GM18517 (cell line): Measurements from ENCODE around the gene KRT26.
"Not testable (repeated sequence)": the region's sequence is repeated elsewhere in the genome, so short reads cannot be mapped to it uniquely, and the experiment has no call there.

Source experiments
- ATAC-seq: cut with Tn5 transposase; IDR thresholded peaks from one replicate; pipeline ENCODE4 v1.9.1; 2021; ENCODE audit warnings: mild to moderate bottlenecking, moderate library complexity; ENCODE audit not compliant: unreplicated experiment

KRT26 gene, protein sequence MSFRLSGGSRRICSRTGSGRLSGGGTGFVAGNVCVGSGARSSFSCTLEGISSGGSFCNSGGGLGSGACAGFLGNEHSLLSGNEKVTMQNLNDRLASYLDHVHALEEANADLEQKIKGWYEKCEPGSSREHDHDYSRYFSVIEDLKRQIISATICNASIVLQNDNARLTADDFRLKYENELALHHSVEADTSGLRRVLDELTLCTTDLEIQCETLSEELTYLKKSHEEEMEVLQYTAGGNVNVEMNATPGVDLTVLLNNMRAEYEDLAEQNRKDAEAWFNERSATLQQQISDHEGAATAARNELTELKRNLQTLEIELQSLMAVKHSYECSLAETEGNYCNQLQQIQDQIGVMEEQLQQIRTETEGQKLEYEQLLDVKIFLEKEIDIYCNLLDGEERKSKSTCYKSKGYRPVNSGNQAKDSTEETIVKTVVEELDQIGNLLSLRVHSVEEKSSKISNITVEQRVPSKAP

GRCh38 chr17:40772101-40772500 lies at the start of gene KRT26:
Gene KRT26, minus strand, starts transcription at chr17:40772201. Its CDS starts 88 bp downstream, at chr17:40772113.
- ATAC-seq: no peak

- ATAC-seq: no peak
These were observed 49.5 kb upstream of the KRT26 start for GRCh38 chr17:40821536-40821935.

- no peak for ATAC-seq
These were observed 48.3 kb upstream of the KRT26 start for GRCh38 chr17:40820228-40820838.

GRCh38 chr17:40819528-40820125 lies 47.6 kb upstream of the KRT26 start:
- no peak for ATAC-seq

- ATAC-seq: peak; percentile 73
These were observed 46.9 kb upstream of the KRT26 start for GRCh38 chr17:40818733-40819527.

DNA sequence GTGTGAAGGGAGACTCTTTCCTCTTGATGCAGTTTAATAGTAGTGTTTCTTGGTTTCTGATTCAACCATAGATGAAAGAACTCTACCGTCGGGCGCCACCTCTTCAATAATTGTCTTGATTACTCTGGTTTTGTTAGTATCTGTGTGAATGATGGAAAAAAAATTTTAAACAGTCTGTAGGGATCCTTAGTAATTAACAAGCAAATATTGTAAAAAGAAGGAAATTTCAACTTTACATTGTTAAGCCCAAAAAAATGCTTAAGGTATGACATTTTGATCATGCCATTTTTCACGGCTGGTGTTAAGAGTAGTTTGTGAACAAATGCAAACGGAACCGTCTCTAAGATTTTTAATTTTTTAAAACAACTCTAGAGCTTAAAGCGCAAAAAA lies 46.3 kb upstream of the KRT26 start:
- no peak for ATAC-seq

DNA sequence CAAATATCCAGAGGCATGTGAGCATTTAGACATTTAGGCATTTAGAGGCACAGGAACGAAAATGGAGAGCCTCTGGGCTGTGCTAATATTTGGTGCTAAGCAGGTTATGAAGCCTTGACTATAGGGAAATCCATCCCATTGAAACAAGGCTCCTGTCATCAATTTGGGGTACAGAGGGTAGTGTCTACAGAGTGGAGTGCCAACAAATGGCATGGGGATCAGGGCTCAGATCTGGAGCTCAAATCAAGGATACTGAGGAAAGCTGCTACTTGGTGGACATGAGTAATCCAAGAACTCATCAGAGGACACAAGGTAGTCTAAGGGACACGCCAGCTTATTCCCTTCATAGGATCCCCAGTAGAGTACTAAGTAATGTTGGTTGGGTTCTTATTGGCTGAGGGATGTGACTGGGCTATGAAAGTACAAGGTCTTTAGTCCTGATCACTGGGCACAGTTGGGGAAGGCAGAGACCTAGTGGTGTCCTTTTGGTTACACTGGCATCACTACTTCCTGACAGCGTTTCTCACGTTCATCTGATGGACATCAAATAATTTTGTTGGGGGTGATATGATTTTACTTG lies 45.2 kb upstream of the KRT26 start:
- ATAC-seq: no peak

DNA sequence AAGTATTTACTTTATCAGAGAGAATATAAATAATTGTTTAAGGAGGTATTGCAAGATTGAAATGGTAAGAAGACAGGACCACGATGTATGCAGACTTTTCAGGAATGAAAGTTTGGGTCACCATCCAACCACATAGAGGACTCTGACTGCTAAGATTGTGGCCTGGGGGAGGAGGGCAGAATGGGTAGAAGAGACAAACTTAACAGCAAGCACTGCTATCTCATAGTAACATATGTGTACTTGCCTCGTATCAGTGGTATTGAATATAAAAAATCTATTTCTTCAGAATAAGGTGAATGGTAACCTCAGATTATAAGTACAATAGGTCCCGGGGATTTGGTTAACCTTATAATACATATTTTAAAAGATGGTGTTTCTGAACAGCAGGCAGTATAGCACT lies 44.6 kb upstream of the KRT26 start:
- no peak for ATAC-seq

DNA sequence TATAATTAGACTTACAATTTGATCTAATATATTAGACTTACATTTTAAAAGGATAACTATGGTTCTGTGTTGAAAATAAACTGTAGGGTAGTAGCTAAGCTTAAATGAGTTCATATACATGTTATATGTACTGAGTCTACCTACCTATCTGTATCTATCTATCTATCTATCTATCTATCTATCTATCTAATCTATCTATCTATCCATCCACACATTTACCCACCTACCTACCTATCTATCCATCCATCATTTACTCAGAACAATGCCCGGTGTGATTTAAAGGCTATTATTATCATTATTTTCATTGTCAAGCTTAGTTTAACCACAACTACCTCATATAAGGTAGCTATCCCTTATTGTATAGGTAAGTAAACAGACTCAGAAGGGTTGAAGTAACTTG lies 43.4 kb upstream of the KRT26 start:
- no peak for ATAC-seq

- ATAC-seq: not testable (repeated sequence)
These were observed 42.7 kb upstream of the KRT26 start for GRCh38 chr17:40814657-40815056.

DNA sequence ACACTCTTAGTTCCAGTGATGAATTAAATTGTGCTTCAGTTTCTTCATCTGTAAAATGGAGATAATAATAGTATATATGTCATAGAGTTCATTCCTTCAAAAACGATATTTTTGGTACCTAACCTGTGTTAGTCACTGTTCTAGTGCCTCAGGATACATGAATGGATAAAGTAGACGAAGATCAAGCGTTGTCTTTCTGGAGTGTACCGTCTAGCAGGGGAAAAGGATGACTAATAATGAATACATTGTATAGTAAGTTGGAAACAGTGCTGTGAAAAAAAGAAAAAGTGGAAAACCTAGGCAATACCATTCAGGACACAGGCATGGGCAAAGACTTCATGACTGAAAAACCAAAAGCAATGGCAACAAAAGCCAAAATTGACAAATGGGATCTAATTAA lies 41.8 kb upstream of the KRT26 start:
- no peak for ATAC-seq

GRCh38 chr17:40812639-40813038 lies 40.6 kb upstream of the KRT26 start:
- ATAC-seq: no peak

DNA sequence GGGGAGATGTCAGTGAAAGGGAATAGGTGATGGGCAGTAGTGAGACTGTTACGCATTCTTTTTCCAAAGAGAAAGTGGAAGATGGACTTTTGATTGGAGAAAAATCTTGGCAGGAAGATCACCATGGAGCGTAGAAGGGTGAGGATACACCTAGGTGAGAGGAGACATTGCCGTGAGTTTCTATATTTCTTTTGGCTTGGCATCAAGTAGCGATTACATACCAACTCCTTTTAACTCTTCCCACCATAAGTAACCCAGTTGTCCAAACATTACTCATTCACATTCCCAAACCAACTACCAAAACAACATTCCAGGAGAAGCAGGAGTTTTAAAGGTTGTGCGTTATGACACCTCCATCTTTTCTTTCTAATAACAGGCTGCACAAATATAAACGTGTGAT lies 38.5 kb upstream of the KRT26 start:
- ATAC-seq: no peak

GRCh38 chr17:40809721-40810421 lies 37.9 kb upstream of the KRT26 start:
- ATAC-seq: no peak

- no peak for ATAC-seq
These were observed 34.1 kb upstream of the KRT26 start for GRCh38 chr17:40806131-40806530.

DNA sequence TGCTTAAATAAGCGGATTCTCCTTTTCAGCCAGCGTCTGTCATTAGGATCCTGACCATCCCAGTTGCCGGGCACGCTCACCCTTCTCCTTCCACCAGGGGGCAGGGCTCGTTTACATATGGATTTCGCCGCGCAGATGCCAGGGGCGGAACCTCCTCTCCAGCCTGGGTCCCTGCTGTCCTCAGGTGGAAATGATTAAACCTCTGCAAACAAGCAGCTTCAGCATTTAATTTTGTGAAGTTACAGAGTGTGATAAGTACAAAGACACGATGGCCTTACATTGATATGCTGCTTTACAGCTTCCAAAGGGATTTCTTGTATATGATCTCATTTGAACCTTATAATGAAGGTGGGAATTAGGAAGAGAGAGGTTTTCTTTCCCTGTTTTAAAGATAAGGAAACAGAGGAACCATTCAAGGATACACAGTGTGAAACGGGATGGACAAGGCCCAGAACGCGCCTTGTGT lies 31.6 kb upstream of the KRT26 start:
- ATAC-seq: no peak

DNA sequence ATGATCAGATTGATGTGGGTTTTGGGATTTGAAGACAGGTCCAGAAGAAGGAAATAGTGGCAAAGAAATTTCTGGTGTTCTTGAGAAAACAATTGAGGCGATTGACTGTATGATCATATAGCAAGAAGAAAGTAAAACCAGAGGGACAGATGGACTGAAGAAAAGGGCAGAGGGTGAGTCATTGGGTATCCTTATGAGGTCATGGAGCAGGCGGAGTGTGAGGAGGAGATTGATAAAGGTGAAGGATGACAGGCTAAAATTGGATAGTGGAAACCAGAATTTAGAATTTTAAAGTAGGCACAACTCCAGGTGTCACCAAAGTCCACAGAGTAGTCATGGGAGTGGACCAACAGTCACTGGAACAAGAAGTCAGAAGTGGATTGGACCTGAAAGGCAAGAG lies 29.2 kb upstream of the KRT26 start:
- no peak for ATAC-seq

GRCh38 chr17:40800381-40800780 lies 28.4 kb upstream of the KRT26 start:
- ATAC-seq: no peak

DNA sequence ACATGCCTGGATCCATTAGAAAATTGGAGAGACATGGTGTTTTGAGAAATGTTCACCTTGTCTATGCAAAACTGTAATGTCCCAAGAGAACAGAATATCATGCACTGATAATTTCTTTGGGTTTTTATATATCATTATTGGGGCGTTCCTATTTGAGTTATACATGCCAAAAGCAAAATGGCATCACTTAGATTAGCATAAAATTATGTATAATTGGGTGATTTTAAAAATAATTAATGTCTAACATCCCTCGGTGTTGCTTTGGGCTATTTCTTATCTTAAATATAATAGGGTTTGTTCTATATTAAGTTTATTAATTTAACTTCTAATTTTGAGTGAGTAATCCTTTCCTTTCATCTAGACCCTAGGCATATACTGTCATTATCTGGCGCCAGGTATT lies 27.9 kb upstream of the KRT26 start, which contains the start of gene KRT28:
Gene KRT28, minus strand, starts transcription at position 101 of the 400 bp plus-strand sequence. Its CDS starts 66 bp downstream, at position 35.
- no peak for ATAC-seq

GRCh38 chr17:40796846-40797245 lies 24.8 kb upstream of the KRT26 start:
- ATAC-seq: no peak
